ENCODE results near the gene SENP3. TPM values are rescaled to one million over a fixed set of nuclear protein-coding genes. Genes with fewer than 3 reads are reported as not detected.

The SENP3 gene
- total RNA-seq, 4 donors from 2014 or later: 62.4 to 73.3 (median 66.3) TPM

DNA sequence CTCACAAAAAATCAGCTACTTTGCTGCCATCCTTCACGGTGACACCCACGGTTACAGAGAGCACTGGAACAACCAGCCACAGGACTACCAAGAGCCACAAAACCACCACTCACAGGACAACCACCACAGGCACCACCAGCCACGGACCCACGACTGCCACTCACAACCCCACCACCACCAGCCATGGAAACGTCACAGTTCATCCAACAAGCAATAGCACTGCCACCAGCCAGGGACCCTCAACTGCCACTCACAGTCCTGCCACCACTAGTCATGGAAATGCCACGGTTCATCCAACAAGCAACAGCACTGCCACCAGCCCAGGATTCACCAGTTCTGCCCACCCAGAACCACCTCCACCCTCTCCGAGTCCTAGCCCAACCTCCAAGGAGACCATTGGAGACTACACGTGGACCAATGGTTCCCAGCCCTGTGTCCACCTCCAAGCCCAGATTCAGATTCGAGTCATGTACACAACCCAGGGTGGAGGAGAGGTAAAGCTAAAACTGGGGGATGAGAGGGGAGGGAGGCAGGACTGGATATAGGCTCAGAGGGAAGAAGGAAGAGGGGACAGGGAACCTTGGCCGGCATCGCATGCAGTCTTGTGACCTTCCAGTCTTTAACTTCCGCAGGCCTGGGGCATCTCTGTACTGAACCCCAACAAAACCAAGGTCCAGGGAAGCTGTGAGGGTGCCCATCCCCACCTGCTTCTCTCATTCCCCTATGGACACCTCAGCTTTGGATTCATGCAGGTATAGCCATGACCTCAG lies 18.3 kb downstream of the SENP3 start:
- intact Hi-C loops (cut with DNase I): no loop called here
- no peaks in the 10 kb centered on the region for H3K27me3 ChIP-seq
- no peak for TF ChIP-seq POLR2A (IDR thresholded peaks at IDR 0.05)
- TF ChIP-seq, protein P1, sequence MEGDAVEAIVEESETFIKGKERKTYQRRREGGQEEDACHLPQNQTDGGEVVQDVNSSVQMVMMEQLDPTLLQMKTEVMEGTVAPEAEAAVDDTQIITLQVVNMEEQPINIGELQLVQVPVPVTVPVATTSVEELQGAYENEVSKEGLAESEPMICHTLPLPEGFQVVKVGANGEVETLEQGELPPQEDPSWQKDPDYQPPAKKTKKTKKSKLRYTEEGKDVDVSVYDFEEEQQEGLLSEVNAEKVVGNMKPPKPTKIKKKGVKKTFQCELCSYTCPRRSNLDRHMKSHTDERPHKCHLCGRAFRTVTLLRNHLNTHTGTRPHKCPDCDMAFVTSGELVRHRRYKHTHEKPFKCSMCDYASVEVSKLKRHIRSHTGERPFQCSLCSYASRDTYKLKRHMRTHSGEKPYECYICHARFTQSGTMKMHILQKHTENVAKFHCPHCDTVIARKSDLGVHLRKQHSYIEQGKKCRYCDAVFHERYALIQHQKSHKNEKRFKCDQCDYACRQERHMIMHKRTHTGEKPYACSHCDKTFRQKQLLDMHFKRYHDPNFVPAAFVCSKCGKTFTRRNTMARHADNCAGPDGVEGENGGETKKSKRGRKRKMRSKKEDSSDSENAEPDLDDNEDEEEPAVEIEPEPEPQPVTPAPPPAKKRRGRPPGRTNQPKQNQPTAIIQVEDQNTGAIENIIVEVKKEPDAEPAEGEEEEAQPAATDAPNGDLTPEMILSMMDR (IDR thresholded peaks at IDR 0.05): no peak
- H3K4me1 ChIP-seq: peaks cover 20 to 50% of the 10 kb centered on the region in 2 donors
- H3K36me3 ChIP-seq: peaks cover 38 to 39% of the 10 kb centered on the region in 2 donors
- no peak for DNase-seq
- H3K9me3 ChIP-seq: no peaks in the 10 kb centered on the region
- WGBS, 2 donors: 68 to 81% methylated on average over 11 of the region's 12 CpGs
- H3K4me3 ChIP-seq (replicated peaks in 1 of 3): no peak overlapping the region
- H3K27ac ChIP-seq: peak overlapping the region; percentile 44 to 85 (median 82)

DNA sequence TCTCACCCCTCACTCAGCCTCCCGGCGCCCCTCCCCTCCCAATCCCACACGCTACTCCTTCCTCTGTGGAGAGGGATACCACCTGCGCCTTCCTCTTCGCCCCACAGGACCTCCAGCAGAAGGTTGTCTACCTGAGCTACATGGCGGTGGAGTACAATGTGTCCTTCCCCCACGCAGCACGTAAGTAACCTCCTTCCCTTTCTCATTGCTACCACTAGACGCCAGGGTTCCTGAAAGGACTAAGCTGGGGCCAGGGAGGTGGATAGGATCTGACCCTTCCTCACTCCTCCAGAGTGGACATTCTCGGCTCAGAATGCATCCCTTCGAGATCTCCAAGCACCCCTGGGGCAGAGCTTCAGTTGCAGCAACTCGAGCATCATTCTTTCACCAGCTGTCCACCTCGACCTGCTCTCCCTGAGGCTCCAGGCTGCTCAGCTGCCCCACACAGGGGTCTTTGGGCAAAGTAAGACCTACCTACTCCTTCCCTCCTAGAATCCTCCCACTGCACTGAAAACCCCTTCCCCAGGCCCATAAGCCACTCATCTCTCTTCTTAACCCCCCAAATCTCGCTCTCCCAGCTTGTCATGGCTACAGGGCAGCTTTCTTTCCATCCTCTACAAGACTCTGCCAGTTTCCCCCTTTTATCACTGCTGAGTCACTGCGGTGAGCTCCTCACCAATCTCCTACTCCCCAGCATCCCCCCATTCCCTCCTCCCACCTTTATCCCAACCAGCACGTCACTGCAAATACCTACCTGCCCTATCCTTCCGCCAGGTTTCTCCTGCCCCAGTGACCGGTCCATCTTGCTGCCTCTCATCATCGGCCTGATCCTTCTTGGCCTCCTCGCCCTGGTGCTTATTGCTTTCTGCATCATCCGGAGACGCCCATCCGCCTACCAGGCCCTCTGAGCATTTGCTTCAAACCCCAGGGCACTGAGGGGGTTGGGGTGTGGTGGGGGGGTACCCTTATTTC lies 19.2 kb downstream of the SENP3 start:
- H3K36me3 ChIP-seq: peaks cover 30 to 31% of the 10 kb centered on the region in 2 donors
- H3K27me3 ChIP-seq: no peaks in the 10 kb centered on the region
- peak overlapping the region in 2 of 3 donors; percentile 82 to 85 for H3K27ac ChIP-seq
- H3K9me3 ChIP-seq: no peaks in the 10 kb centered on the region
- DNase-seq: no peak
- H3K4me1 ChIP-seq: peaks cover 20 to 44% of the 10 kb centered on the region in 2 donors
- no peak for TF ChIP-seq POLR2A (IDR thresholded peaks at IDR 0.05)
- TF ChIP-seq, protein P1 (IDR thresholded peaks at IDR 0.05): no peak
- intact Hi-C loops (cut with DNase I): no loop called here
- WGBS, 2 donors: 84 to 88% methylated on average over 23 of the region's 23 CpGs
- H3K4me3 ChIP-seq (replicated peaks in 1 of 3): no peak overlapping the region

DNA sequence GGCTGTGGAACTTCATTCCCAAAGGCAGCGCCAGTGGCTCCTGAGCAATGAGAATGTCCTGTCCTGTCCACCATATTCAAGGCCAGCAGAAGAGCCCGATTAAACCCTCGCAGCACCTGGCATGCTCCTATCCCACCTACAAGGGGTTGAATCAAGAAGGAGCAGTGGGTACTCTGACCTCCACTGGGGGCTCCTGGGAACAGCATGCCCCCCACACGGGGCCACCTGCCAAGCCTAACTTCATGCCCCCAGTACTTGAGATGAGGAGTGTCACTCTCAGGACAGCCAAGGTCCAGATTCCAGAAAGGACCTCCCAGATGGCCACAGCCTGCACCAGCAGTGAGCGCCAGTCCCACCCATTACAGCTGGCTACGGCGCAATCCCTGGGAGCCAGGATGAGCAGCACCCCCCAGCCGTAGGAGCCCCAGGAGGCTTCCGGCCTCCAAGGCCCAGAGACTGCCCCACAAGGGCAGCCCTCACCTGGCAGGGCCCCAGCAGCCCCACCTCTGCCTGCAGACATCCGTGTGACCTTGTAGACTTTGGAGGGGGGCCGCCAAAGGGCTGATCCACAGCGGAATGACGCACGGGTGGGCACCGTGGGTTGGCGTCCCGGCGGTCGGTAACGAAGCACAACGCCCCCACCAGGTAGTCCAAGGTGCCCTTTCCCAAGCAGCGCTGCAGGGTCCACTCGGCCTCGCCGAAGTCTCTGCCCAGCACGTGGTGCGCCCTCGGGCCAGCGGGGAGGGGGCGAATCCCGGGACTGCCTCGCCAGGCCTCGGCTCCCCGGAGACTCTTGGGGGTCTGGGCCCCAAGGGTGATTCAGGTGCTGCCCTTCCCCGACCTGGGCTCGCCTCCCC lies 20.9 kb downstream of the SENP3 start:
- H3K4me3 ChIP-seq (replicated peaks in 1 of 3): peak overlapping the region in 1 of 3 donors; percentile 49
- TF ChIP-seq POLR2A (IDR thresholded peaks at IDR 0.05): no peak
- TF ChIP-seq, protein P1 (IDR thresholded peaks at IDR 0.05): no peak
- 80 to 93% methylated on average over 11 to 22 of the region's 36 CpGs for WGBS, 2 donors
- intact Hi-C loops (cut with DNase I): no loop called here
- peak overlapping the region; percentile 84 to 97 (median 90) for H3K27ac ChIP-seq
- peaks cover 20 to 43% of the 10 kb centered on the region in 2 donors for H3K4me1 ChIP-seq
- H3K27me3 ChIP-seq: no peaks in the 10 kb centered on the region
- peaks cover 13 to 21% of the 10 kb centered on the region in 2 donors for H3K36me3 ChIP-seq
- no peaks in the 10 kb centered on the region for H3K9me3 ChIP-seq
- DNase-seq: no peak

DNA sequence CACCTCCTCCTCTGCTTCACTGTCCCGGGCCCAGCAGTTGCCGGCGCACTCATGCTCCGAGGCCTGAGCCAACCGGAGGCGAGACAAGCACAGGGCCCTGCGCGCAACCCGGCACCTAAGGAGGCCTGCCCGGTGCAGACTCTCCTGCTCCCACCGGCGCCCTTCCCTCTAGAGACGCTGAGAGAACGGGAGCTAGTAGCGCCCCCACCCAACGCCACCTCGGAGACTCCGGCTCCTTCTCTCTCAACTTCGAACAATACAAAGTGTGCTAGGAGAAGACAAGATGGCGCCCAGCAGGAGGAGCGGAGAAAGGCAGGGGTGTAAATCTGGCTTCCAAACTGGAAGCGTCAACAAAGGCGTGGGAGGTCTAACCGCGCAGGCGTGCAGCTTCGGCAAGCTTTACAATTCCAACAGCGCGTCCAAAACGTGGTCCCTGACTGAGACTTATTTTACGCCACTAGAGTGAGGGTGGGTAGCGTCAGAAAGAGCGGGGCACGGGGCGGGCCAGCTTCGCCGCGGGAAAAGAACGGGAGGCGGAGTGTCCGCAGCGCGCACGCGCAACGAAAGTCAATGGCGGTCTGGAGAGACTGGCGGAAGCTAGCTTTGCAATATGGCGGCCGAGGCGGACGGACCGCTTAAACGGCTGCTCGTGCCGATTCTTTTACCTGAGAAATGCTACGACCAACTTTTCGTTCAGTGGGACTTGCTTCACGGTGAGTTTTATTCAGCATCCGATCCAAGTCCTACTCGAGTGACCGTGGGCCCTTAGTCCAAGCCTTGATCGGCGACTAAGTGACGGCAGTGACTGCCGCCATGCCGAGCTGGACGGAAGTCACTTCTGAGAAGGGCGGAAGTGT lies 21.8 kb downstream of the SENP3 start, which contains the start of gene MPDU1:
Gene MPDU1, plus strand, starts transcription at position 600 of the 857 bp plus-strand sequence. Its CDS starts 11 bp downstream, at position 611.
- H3K36me3 ChIP-seq: peaks cover 4 to 15% of the 10 kb centered on the region in 2 donors
- WGBS, 2 donors: 11 to 16% methylated on average over 50 to 55 of the region's 69 CpGs
- H3K9me3 ChIP-seq: no peaks in the 10 kb centered on the region
- TF ChIP-seq, protein P1 (IDR thresholded peaks at IDR 0.05): no peak
- peak; percentile 5 to 71 for TF ChIP-seq POLR2A (IDR thresholded peaks at IDR 0.05)
- H3K4me3 ChIP-seq (replicated peaks in 1 of 3): peak within 1 kb of the TSS; percentile 35 to 49 (median 48)
- intact Hi-C loops (cut with DNase I): no loop called here
- H3K4me1 ChIP-seq: peaks cover 20 to 44% of the 10 kb centered on the region in 2 donors
- H3K27ac ChIP-seq: peak within 1 kb of the TSS; percentile 84 to 97 (median 90)
- no peaks in the 10 kb centered on the region for H3K27me3 ChIP-seq
- DNase-seq: peak; percentile 96 to 97
